ENCODE measurements around the gene APBB1IP.

APBB1IP gene

DNA sequence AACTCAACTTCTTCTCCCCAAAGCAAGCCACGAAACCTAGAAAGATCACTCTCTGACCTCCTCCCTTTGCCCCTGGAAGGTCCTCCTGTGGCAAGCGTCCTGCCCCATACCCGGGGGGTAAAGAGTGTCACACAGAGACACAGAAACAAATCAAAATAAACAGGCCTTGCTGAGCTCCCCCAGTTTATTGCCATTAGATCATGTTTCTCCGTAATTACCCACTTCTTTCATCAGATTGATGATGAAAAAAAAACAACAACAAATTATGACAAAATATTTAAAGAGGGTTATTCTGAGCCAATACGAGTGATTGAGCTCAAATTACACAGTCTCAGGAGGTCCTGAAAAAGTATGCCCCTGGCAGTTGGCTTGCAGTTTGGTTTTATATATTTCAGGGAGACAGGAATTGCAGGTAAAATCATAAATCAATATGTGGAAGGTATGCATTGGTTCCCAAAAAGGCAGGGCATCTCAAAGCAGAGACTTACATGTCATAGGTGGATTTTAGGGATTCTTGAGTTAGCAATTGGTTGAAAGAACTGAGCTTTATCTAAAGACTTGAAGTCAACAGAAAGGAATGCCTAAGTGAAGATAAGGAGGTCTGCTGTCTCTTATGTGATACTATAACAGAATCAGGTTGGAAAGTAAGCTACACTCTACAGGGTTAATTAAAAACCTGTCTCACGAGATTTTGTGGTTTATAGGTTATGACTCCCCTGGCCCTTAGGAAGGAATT is 86.2 kb downstream of the APBB1IP start:
- TF ChIP-seq, protein P1, sequence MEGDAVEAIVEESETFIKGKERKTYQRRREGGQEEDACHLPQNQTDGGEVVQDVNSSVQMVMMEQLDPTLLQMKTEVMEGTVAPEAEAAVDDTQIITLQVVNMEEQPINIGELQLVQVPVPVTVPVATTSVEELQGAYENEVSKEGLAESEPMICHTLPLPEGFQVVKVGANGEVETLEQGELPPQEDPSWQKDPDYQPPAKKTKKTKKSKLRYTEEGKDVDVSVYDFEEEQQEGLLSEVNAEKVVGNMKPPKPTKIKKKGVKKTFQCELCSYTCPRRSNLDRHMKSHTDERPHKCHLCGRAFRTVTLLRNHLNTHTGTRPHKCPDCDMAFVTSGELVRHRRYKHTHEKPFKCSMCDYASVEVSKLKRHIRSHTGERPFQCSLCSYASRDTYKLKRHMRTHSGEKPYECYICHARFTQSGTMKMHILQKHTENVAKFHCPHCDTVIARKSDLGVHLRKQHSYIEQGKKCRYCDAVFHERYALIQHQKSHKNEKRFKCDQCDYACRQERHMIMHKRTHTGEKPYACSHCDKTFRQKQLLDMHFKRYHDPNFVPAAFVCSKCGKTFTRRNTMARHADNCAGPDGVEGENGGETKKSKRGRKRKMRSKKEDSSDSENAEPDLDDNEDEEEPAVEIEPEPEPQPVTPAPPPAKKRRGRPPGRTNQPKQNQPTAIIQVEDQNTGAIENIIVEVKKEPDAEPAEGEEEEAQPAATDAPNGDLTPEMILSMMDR (IDR thresholded peaks at IDR 0.05; ENCODE audit: borderline replicate concordance, insufficient read depth, low read depth, low read length), result no peak
- no peak overlapping the region for H3K4me3 ChIP-seq (ENCODE audit: low read depth, low read length)

DNA sequence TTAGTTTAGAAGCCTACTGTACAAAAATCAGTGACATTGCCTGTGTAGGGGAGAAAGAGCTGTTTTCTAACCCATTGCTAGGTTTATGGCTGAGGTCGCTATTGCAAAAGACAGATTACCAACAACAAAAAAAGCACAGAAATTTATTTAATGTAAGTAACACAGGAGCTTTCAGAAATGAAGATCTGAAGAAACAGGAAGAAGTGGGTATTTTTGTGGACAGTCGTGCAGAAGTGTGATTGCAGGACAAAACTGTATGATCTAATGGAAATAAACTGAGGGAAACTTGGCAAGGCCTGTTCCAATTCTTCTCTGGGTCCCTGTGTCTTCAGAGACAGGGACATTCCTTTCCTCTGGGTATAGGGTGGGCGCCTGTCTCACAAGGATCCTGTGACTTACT is 87.4 kb downstream of the APBB1IP start:
- TF ChIP-seq, protein P1 (IDR thresholded peaks at IDR 0.05; ENCODE audit: borderline replicate concordance, insufficient read depth, low read depth, low read length), result no peak
- no peak overlapping the region for H3K4me3 ChIP-seq (ENCODE audit: low read depth, low read length)

DNA sequence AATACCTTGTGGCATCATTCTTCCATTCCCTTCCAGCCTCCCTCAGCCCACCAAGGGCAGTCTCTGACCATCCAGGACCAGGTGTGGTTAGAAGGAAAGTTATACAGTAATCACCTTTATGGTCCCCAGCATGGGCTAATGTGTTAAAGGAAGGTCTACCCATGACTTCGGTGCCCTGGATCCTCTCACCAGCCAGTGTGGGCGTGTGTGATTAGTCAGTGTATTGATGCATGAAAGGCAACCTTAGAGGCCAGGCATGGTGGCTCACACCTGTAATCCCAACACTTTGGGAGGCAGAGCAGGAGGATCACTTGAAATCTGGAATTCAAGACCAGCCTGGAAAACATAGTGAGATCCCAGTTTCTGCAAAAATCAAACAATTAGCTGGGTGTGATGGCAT is 88.9 kb downstream of the APBB1IP start:
- H3K4me3 ChIP-seq (ENCODE audit: low read depth, low read length), result no peak overlapping the region
- TF ChIP-seq, protein P1 (IDR thresholded peaks at IDR 0.05; ENCODE audit: borderline replicate concordance, insufficient read depth, low read depth, low read length), result no peak

DNA sequence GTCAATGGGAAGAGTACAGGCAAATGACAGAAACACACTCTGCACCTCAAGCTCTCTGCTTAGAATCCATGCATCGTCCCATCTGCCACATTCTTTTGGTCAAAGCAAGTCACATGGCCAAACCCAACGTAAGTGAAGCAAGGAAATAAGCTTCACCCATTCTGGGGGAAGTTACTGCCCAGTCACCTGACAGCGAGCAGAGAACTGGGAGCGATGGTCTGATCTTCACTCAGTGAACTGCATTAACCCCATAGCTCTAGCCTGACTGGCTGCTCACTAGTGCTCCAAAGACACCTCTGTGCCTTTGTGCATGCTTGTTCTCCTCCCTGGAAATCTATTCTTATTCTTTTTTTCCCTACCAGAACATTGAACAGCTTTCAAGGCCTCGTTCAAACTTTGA is 89.9 kb downstream of the APBB1IP start:
- TF ChIP-seq, protein P1 (IDR thresholded peaks at IDR 0.05; ENCODE audit: borderline replicate concordance, insufficient read depth, low read depth, low read length), result no peak
- H3K4me3 ChIP-seq (ENCODE audit: low read depth, low read length), result no peak overlapping the region

DNA sequence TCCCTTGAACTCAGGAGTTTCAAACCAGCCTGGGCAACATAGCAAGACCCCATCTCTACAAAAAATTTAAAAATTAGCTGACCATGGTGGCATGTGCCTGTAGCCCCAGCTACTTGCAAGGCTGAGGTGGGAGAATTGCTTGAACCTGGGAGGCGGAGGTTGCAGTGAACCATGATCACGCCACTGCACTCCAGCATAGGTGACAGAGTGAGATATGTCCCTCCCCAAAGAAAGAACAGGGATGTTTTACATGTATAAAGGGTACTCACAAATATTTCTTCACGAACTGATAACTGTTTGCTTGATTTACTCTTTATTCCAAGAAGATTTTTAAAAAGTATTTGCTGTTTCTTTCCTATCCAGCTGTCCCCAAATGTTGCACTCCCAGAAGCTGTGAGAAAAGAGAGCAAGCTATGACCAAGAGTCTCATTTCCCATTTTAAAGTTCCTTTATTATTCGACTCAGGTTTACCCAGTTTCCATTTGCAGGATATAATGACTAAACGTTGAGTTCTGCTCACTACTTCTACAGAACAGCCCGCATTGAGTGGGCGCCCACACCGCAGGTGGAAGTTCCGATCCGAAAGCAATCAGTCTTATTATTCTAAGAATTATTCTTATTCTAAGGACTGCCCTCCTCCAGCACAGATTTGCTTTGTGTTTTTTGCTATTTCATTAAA is 90.7 kb downstream of the APBB1IP start:
- TF ChIP-seq, protein P1 (IDR thresholded peaks at IDR 0.05; ENCODE audit: borderline replicate concordance, insufficient read depth, low read depth, low read length), result no peak
- no peak overlapping the region for H3K4me3 ChIP-seq (ENCODE audit: low read depth, low read length)

DNA sequence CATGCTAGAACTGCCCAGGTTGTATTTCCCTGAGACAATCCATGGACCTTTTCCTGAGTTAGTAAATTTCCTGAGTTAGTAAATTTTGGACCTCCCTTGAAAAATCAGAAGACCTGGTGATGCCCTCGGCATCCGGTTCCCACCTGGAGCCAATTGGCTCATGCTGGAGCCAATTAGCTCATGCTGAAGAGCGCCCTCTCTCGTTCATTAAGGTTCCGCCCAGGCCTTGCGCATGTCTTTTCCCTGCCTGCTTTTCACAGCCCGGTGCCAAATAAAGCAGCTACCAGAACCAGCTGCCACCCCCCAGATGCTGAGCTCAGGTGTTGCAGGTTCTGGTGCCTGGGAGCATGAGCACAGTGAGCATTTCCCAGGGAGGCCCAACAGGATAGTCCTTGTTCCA is 96.2 kb downstream of the APBB1IP start:
- TF ChIP-seq, protein P1 (IDR thresholded peaks at IDR 0.05; ENCODE audit: borderline replicate concordance, insufficient read depth, low read depth, low read length), result peak; percentile 36; the same call in 1 of the 2 replicates
- no peak overlapping the region for H3K4me3 ChIP-seq (ENCODE audit: low read depth, low read length)

DNA sequence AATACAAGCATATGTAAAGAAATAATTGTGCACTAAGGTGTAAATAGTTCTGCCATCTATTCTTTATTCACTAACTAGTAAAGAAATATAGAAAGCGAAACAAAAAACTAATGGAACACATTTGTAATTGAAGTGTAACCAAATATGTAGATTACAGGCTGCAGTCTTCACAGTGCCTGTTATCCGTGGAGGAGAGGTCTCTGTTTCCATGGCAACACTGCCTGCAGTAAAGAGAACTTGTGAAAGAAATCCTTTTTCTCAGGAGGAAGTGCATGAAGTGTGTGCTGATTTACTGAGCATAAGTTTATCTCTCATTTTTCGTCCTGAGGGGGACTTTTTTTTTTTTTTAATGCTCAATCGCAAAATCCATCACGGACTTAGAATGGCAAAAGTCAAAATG is 102.5 kb downstream of the APBB1IP start:
- TF ChIP-seq, protein P1 (IDR thresholded peaks at IDR 0.05; ENCODE audit: borderline replicate concordance, insufficient read depth, low read depth, low read length), result no peak
- no peak overlapping the region for H3K4me3 ChIP-seq (ENCODE audit: low read depth, low read length)
